Heart left ventricle (tissue), 16 donors: Measurements from ENCODE around the gene IL19. TPM values are rescaled to one million over a fixed set of nuclear protein-coding genes. Genes with fewer than 3 reads are reported as not detected.

Experiments
- ATAC-seq, 4 donors: fragments of 200-7000 bp; cut with Tn5 transposase; one replicate each; pipeline ENCODE4 v1.9.1; 2020 to 2022; ENCODE audit warnings: moderate library complexity in 4 of 4, mild to moderate bottlenecking in 3 of 4, moderate number of reproducible peaks in 1 of 4
- DNase-seq, 5 donors: peaks; one replicate each; pipeline ENCODE4 v3.0.0-alpha.2; 2020
- H3K27ac ChIP-seq, 12 donors: fragments of 200-600 bp; sonication (generic) in 4 of 12; one replicate each; pipeline versions ENCODE4 v1.5.0 to v1.8.0; 2016 to 2022; ENCODE audit warnings: mild to moderate bottlenecking in 2 of 12
- H3K27me3 ChIP-seq, 9 donors: fragments of 200-600 bp; sonication (generic) in 2 of 9; one replicate each; pipeline versions ENCODE4 v1.5.1 to v1.8.0; 2016 to 2022; ENCODE audit warnings: mild to moderate bottlenecking in 3 of 9
- H3K36me3 ChIP-seq, 9 donors: fragments of 200-600 bp; sonication (generic) in 2 of 9; one replicate each; pipeline versions ENCODE4 v1.5.0 to v1.8.0; 2018 to 2022; ENCODE audit warnings: mild to moderate bottlenecking in 2 of 9
- H3K4me1 ChIP-seq, 12 donors: fragments of 200-600 bp; sonication (generic) in 4 of 12; one replicate each; pipeline versions ENCODE4 v1.5.0 to v1.8.0; 2016 to 2022; ENCODE audit warnings: mild to moderate bottlenecking in 3 of 12
- H3K4me3 ChIP-seq, 12 donors: fragments of 200-600 bp; sonication (generic) in 4 of 12; one replicate each; pipeline versions ENCODE4 v1.5.0 to v1.8.0; 2017 to 2022; ENCODE audit warnings: mild to moderate bottlenecking in 9 of 12, moderate library complexity in 4 of 12
- H3K9me3 ChIP-seq, 12 donors: fragments of 200-600 bp; sonication (generic) in 4 of 12; one replicate each; pipeline versions ENCODE4 v1.5.0 to v1.8.0; 2016 to 2022; ENCODE audit warnings: mild to moderate bottlenecking in 1 of 12
- CTCF ChIP-seq, 12 donors: fragments of 200-600 bp; sonication (generic) in 4 of 12; IDR thresholded peaks; one replicate each; pipeline versions ENCODE4 v1.5.0 to v1.8.0; 2018 to 2022; ENCODE audit warnings: antibody characterized with exemption in 12 of 12, mild to moderate bottlenecking in 5 of 12
- POLR2A ChIP-seq, 2 donors: fragments of 450-650 bp; IDR thresholded peaks; one replicate each; pipeline ENCODE4 v1.6.1; 2017; ENCODE audit warnings: antibody characterized with exemption in 2 of 2, mild to moderate bottlenecking in 2 of 2, moderate library complexity in 2 of 2
- WGBS, 4 donors: extraction: QIAGEN DNeasy Blood & Tissue Kit in 2 of 4; methylation state at CpG; one replicate each; pipeline versions ENCODE4 v1.1.5 to v1.1.7; 2013 to 2018; 5-methylcytosine and 5-hydroxymethylcytosine counted together
- intact Hi-C, 10 donors: fragments of 100-400 bp; cut with DNase I; formaldehyde crosslinking; loops; one replicate each; pipeline versions ENCODE4 v1.11.1 to v1.14.2; 2022
- polyA plus RNA-seq, 2 donors: library from polyadenylated mRNA; stranded (reverse); fragments of 200-250 nt; gene quantifications; one replicate each; pipeline ENCODE4 v1.2.3, GENCODE V29; 2013
- total RNA-seq, 9 donors: library from RNA; depleted of rRNA in 2 of 9; stranded (reverse); fragments of >200 nt in 2 of 9; fragmentation: NEBNext Ultra II Directional in 3 of 9; extraction: Animal tissue kit (Norgen Biotek cat#: 25700) in 3 of 9; gene quantifications; one replicate each; pipeline versions ENCODE4 v1.1.0 to v1.2.4, GENCODE V29; 2016 to 2023
- donor health status: ischemic (EF 13 %, LVEDD 7.1; RV severe dilation, severe dysfunction).
- donor health status: healthy with polysubstance abuse.
- donor health status: DM: no; HTN: yes; CAD: no.
- donor health status: DM: no; HTN: no; CAD: no.
- donor health status: ischemic (EF 25% LVEDD 6.9; RV normal size, moderate dysfunction).
- donor health status: ischemic (EF 25% LVEDD 5.7; RV mildly dilated, moderate dysfunction).
- donor health status: healthy.
- donor health status: DM: yes; HTN: yes; CAD: no.
- donor health status: ischemic (EF 35%, LVEDD 5.7; RV mildly dilated, moderate dysfunction).
- donor health status: nonischemic (EF 11% LVEDD 7.7; RV severe dilation, severe dysfunction).
- donor health status: DM: yes; HTN: yes; CAD: no.
- donor health status: PGD.
- donor health status: ischemic (EF 29% LVEDD 5.4; RV normal size, mild dysfunction).
- donor health status: nonischemic (EF 23%, LVEDD 6.1; RV moderate dilation, normal function).

Gene IL19
- total and polyA plus RNA-seq, 11 donors: not detected

GRCh38 chr1:206816390-206817287, 46.1 kb downstream of the IL19 start:
- H3K9me3 ChIP-seq: peaks cover 0 to 18% (median 10%) of the 10 kb centered on the region in 12 donors
- H3K27me3 ChIP-seq: no peaks in the 10 kb centered on the region
- WGBS, 4 donors: 63 to 75% (median 66%) methylated on average over 4 of the region's 4 CpGs
- intact Hi-C loops: loop anchor here in 1 of 10 donors (10.0 kb wide), 1 partner anchor 88 kb away; no protein-coding TSS in a partner anchor
- TF ChIP-seq CTCF (IDR thresholded peaks at IDR 0.05): no peak
- no peak for TF ChIP-seq POLR2A (IDR thresholded peaks at IDR 0.05)
- ATAC-seq (no peak), DNase-seq (no peak)
- H3K27ac ChIP-seq: peak overlapping the region in 1 of 12 donors; percentile 56
- no peak overlapping the region for H3K4me3 ChIP-seq
- H3K4me1 ChIP-seq: peaks cover 0 to 32% (median 2%) of the 10 kb centered on the region in 12 donors
- H3K36me3 ChIP-seq: no peaks in the 10 kb centered on the region

GRCh38 chr1:206821493-206821892, 50.9 kb downstream of the IL19 start:
- Histone ChIP-seq H3K36me3 (no peaks in the 10 kb centered on the region), H3K27me3 (no peaks in the 10 kb centered on the region), H3K4me1 (peaks cover 0 to 36% (median 4%) of the 10 kb centered on the region in 12 donors), H3K27ac (no peak overlapping the region), H3K4me3 (no peak overlapping the region), H3K9me3 (no peaks in the 10 kb centered on the region)
- WGBS, 4 donors: 75 to 79% (median 77%) methylated on average over 4 of the region's 4 CpGs
- intact Hi-C loops: no loop called here
- ATAC-seq (no peak), DNase-seq (no peak)
- no peak for TF ChIP-seq POLR2A (IDR thresholded peaks at IDR 0.05)
- no peak for TF ChIP-seq CTCF (IDR thresholded peaks at IDR 0.05)

GRCh38 chr1:206823727-206824126, 53.2 kb downstream of the IL19 start:
- intact Hi-C loops: no loop called here
- peak in 1 of 4 donors; percentile 36 for ATAC-seq
- Histone ChIP-seq H3K36me3 (no peaks in the 10 kb centered on the region), H3K9me3 (no peaks in the 10 kb centered on the region), H3K27me3 (no peaks in the 10 kb centered on the region), H3K27ac (peak overlapping the region in 2 of 12 donors; percentile 19 to 58), H3K4me1 (peaks cover 0 to 24% (median 4%) of the 10 kb centered on the region in 12 donors), H3K4me3 (no peak overlapping the region)
- DNase-seq: no peak
- TF ChIP-seq POLR2A (IDR thresholded peaks at IDR 0.05): no peak
- TF ChIP-seq CTCF (IDR thresholded peaks at IDR 0.05): no peak
- 52 to 62% (median 57%) methylated on average over 5 of the region's 5 CpGs for WGBS, 4 donors

- Histone ChIP-seq H3K27me3 (no peaks in the 10 kb centered on the region), H3K4me1 (peaks cover 0 to 29% (median 4%) of the 10 kb centered on the region in 12 donors), H3K36me3 (no peaks in the 10 kb centered on the region), H3K27ac (peak overlapping the region in 1 of 12 donors; percentile 58), H3K9me3 (no peaks in the 10 kb centered on the region), H3K4me3 (no peak overlapping the region)
- no peak for DNase-seq
- intact Hi-C loops: no loop called here
- WGBS, 4 donors: 59 to 73% (median 67%) methylated on average over 3 of the region's 3 CpGs
- no peak for ATAC-seq
- TF ChIP-seq CTCF (IDR thresholded peaks at IDR 0.05) (no peak), POLR2A (IDR thresholded peaks at IDR 0.05) (no peak)
Measured at GRCh38 chr1:206824331-206824730, 53.8 kb downstream of the IL19 start.
